Urothelium cell line (cell line): Measurements from ENCODE around the gene KCNC1.

Experiments
- DNase-seq: peaks from one replicate; pipeline ENCODE4 v3.0.0; 2011; ENCODE audit warnings: low spot score, mixed read lengths
- FAIRE-seq: peaks from 2 replicates; lab custom pipeline; 2011; peaks lifted over from hg19 to GRCh38; lab: Jason Lieb, UNC

KCNC1 gene

DNA sequence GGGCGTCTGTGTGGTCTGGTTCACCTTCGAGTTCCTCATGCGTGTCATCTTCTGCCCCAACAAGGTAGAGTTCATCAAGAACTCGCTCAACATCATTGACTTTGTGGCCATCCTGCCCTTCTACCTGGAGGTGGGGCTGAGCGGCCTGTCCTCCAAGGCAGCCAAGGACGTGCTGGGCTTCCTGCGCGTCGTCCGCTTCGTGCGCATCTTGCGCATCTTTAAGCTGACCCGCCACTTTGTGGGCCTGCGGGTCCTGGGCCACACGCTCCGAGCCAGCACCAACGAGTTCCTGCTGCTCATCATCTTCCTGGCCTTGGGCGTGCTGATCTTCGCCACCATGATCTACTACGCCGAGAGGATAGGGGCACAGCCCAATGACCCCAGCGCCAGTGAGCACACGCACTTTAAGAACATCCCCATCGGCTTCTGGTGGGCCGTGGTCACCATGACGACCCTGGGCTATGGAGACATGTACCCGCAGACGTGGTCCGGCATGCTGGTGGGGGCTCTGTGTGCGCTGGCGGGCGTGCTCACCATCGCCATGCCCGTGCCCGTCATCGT is 37.3 kb downstream of the KCNC1 start:
- no peak for DNase-seq
- FAIRE-seq: no peak

DNA sequence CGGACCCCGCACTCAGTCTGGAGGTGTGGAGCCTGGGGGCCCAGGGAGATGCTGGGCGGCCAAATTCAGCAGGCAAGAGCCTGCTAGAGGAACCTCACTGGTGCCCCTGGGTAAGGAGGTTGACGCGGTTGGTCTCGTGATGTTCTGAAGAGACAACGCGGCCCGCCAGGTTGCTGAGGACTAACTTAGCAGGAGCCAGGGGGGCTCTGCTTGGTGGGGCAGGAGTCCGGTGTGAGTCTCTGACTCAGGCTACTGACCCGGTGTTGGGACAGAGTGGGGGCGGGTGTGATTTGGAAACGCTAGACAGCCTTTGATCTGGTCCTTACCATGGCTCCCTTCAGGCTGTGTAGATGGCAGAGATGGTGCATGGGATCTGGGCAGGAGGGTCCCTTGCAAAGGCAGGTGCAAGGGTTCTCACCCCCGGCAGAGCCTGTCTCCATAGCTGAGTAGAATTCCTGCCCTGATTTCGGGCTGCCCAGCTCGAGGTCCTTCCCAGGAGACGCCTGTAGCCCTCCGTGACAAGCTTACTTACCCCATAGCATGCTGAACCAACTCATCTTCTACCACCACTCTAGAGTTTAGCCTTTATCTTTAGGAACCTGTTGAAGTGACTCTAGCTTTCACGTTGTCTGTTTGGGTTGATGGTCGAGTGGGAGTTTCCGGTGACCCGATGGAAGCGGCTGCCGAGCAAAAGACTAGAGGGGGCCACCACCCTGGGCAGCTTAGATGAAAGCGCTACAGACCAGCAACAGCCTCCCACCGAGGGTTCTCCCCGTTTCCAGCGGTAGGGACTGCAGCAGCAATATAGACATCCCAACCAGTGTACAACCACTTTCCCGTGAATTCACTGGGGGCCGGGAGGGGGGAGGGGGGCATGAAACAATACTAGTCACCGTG is 38.4 kb downstream of the KCNC1 start:
- FAIRE-seq (no peak), DNase-seq (no peak)

DNA sequence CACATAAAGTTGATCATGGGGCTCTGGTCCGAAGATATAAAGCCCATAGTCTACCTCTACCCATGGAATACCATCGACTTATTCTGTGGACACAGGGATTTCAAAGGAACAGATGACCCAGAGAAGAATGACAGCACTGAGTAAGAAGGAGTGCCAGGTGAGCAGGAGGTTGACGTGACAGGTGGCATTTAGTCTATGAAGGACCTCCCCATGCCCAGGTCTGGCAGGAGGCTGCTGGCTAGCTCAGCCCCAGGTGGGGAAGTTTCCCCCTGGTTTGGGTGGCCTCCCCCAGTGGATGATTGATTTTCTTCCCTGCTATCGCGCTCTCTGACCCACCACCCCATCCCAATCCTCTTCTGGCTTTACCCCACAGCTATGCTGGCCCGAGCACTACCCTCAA is 39.1 kb downstream of the KCNC1 start:
- FAIRE-seq (no peak), DNase-seq (no peak)

DNA sequence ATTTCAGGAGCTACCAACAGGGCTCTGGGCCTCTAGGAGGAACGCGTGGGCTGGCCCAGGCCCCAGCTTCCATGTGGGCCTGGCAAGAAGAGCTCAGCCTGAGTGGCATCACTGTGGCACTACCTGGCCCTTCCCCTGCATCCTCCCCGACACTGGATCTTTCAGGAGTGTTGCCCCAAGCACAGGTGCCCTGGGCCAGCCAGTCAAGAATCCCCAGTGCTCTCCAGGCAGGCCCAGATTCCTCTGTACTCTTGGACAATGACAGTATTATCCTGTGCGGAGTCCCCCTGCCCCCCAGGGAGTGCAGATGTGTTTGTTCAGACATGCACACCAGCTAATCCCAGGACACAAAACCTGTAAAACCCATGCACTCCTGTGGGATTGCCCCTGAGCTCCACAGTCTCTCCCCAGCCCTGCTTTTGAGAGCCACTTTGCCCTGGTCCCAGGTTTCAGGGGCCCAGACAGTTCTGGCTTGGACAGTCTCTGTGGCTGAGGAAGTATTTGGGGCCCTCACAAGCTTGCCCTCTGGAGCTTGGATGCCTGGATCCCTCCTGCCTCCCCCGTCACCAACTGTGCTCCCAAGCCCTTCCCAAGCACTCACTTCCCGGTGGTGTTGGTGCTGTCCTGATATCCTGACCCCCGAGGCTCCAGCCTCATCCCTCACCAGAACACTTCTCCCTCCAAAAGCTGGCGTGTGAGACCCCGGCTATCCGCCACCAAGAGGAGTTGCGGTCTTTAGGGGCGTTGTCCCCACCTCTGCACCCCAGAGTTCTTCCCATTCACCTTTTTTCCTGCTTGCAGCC is 39.9 kb downstream of the KCNC1 start:
- no peak for DNase-seq
- FAIRE-seq: no peak

- no peak for DNase-seq
- FAIRE-seq: no peak
Observed at GRCh38 chr11:17775035-17775348, 40.4 kb downstream of the KCNC1 start.

- FAIRE-seq (no peak), DNase-seq (no peak)
Observed at GRCh38 chr11:17775507-17776211, 41.1 kb downstream of the KCNC1 start.

GRCh38 chr11:17776212-17776875 is 41.8 kb downstream of the KCNC1 start:
- DNase-seq (no peak), FAIRE-seq (no peak)

DNA sequence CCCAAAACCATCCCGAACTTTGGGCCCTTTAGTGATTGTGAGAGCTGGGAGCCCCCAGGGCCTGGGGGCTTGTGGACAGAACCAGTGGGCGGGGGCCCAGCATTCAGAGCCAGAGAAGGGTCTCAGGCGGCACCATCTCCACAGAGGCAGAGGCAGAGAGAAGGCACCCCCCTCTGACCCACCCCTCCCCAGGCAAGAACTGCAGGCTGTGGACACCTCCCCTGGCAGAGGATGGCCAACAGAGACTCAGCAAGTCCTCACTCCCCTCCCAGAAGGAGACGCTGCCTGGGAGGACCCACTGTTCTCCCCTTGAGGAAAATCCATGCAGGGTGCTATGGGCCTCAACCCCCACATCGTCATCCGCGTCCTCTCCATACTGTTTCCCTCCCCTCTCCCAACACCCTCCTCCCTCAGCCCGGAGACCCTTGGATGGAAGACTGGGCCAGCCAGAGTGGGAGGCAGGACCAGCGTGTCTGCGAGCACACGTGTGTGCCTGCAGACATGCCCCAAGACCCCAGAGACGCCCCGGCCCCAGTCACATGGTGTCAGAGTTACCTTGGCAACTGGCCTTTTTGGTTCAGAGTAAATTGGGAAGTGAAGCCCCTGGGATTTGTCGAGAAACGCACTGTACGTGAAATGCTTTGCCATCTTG is 42.6 kb downstream of the KCNC1 start:
- DNase-seq (no peak), FAIRE-seq (no peak)

DNA sequence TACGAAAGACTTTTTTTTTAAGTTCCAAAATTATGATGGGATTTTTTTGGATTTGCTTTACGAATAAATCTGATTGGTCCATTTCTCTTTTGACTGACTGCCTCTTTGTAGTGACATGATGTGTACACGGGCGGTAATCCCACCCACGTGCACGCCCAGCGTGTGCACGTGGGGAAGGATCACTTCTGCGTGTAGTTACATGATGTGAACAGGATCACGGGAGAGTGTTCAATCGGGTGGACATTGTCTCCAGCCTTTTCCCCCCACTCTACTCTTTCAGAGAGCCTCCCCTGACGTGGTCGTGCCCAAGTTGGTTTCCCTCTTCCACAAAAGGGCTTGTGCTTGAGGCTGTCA is 43.1 kb downstream of the KCNC1 start:
- DNase-seq (no peak), FAIRE-seq (no peak)

- FAIRE-seq: no peak
- no peak for DNase-seq
Observed at GRCh38 chr11:17778352-17778751, 43.8 kb downstream of the KCNC1 start.

DNA sequence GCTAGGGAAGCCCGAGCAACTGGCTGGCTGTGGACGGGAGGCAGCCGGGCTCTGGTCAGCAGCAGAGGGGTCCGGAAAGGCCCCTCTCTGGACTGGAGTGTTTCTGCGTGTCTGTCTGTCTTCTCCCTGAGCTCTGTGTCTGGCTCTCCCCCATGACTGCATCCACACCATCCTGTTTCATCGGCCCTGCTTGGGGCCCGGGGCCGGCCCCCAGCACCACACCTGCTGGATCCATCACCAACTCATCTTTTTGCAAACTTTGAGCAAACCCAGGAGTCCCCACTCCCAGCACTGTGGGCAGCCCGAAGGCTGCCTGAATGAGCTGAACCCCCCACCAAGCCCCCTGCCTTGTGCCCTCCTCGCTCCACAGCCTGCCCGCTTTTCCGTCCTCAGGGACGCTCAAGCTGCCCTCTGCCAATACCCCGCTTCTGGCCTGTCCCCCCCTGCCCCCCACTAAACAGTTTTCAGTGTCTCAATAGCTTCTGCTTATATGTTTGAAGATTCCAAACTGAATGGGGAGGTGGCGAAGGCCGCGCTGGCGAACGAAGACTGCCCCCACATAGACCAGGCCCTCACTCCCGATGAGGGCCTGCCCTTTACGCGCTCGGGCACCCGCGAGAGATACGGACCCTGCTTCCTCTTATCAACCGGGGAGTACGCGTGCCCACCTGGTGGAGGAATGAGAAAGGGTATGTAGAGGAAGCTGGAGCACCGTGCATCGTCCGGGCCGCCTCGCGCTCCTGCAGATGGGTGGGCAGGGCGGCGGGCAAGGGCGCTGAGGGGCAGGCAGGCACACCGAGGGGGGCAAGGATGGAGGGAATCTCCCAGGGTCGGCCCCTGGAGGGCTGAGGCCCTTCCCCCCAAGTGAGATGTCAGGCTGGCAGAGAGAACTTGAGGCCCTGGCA is 44.6 kb downstream of the KCNC1 start:
- DNase-seq (no peak), FAIRE-seq (no peak)

GRCh38 chr11:17779861-17780594 is 45.4 kb downstream of the KCNC1 start:
- no peak for DNase-seq
- no peak for FAIRE-seq

- DNase-seq (no peak), FAIRE-seq (no peak)
Observed at GRCh38 chr11:17780668-17781067, 46.1 kb downstream of the KCNC1 start.

- DNase-seq (no peak), FAIRE-seq (no peak)
Observed at GRCh38 chr11:17781221-17781620, 46.6 kb downstream of the KCNC1 start.

DNA sequence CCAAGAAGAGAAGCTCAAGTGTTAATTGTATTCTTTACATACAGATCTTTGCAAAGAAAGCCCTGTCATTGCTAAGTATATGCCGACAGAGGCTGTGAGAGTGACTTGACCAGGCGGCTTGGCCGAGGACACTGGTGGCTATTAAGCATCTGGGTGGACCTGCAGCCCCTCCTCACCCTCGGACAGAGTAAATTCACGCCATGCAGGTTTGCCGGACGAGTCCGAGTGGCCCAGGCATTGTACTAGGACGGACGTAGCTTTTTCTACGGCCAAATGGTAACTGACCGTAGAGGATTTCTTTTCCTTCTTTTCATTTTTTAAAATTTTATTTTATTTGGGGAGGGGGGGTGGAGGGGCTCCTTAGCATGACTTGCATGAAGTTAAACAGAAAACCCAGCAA is 47.0 kb downstream of the KCNC1 start:
- DNase-seq: no peak
- FAIRE-seq: no peak

DNA sequence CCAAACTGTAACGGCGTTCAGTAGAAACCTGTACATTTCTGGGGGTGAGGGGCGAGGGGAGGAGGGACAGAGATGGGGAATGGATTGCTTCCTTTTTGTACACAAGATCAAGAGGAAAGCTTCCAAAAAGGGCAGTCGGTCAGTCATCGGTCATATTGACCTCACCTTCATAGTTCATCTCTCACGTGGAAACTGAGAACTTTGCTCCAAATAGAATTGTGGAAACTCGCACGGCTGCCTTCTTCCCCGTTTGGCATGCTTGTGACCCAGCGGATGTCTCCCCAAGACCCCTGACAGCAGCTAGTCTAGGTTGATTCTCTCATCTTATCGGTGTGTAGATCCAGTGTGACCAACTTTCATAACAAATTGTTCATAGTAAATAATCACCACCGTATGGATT is 47.6 kb downstream of the KCNC1 start:
- FAIRE-seq (no peak), DNase-seq (no peak)

DNA sequence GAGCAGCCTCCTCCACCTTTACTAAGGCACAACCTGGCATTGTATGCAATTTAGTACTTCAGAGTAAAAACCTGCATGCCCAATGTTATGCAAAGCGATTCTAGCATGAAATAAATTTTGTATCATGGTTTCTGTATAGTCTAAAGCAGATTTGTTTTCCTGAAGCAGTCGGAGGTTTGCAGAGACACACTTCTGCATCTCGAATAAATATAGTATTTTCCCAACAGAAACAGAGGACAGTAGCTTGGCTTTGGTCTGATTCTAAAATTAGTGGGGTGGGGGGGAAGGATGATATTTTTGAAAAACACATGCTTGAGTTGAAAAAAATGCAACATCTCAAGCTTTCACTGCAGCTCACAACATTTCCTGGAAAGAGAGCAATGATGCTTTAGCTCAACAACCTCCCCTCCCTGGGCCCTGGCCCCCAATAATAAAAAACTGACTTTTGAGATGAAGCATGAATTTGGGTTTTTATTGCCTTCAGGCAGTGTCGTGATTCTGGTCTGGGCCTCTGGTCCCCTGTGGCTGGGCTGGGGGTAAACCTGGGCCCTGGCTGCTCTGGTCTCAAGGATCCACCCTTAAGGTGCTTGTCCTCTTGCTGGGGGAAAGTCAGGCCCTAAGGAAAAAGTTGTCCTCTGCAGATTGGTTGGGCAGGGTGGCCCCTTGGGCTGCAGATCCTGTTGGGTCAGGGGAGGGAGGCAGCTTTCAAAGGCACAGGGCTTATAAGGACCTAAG is 48.2 kb downstream of the KCNC1 start:
- FAIRE-seq (no peak), DNase-seq (no peak)

GRCh38 chr11:17783878-17784277 is 49.3 kb downstream of the KCNC1 start:
- DNase-seq (no peak), FAIRE-seq (no peak)
